ENCODE measurements around the gene COL1A2. TPM values are rescaled to one million over a fixed set of nuclear protein-coding genes. Genes with fewer than 3 reads are reported as not detected.

Gene COL1A2
- 21.8 and 63.1 TPM in 2 replicates for total RNA-seq

GRCh38 chr7:94394437-94395140 lies at the start of gene COL1A2:
Gene COL1A2 (plus strand): TSS chr7:94394895. CDS start chr7:94395032, 137 bp downstream.

Other genes starting within 250 kb of the COL1A2 start
- 14.6 and 22.6 TPM in 2 replicates for gene CASD1, start 114.9 kb downstream of the COL1A2 start, total RNA-seq